Endodermal cell (in vitro differentiated cells): Measurements from ENCODE around the gene PLEKHO2. TPM values are rescaled to one million over a fixed set of nuclear protein-coding genes. Genes with fewer than 3 reads are reported as not detected.

Experiments used
- DNase-seq: peaks from one replicate; pipeline ENCODE4 v3.0.0-alpha.2; 2017
- H3K27ac ChIP-seq: 2 replicates; pipeline ENCODE4 v1.5.1; 2013; ENCODE audit warnings: mild to moderate bottlenecking, low read depth, low read length, moderate library complexity
- H3K27me3 ChIP-seq: 2 replicates; pipeline ENCODE4 v1.6.1; 2013; ENCODE audit warnings: mild to moderate bottlenecking, low read length, moderate library complexity; ENCODE audit not compliant: insufficient read depth, control insufficient read depth, poor library complexity, severe bottlenecking
- H3K36me3 ChIP-seq: 2 replicates; pipeline ENCODE4 v1.7.0; 2013; ENCODE audit warnings: mild to moderate bottlenecking, low read length, moderate library complexity; ENCODE audit not compliant: control insufficient read depth, insufficient read depth
- H3K4me1 ChIP-seq: one replicate; pipeline ENCODE4 v1.7.0; 2013; ENCODE audit warnings: low read length; ENCODE audit not compliant: control insufficient read depth, insufficient read depth
- H3K4me3 ChIP-seq: 2 replicates; pipeline ENCODE4 v1.5.1; 2013; ENCODE audit warnings: mild to moderate bottlenecking, low read length, moderate library complexity
- H3K9ac ChIP-seq: 2 replicates; pipeline ENCODE4 v1.6.1; 2013; ENCODE audit warnings: mild to moderate bottlenecking, low read length, moderate library complexity; ENCODE audit not compliant: poor library complexity, severe bottlenecking; ENCODE audit errors: extremely low read depth
- H3K9me3 ChIP-seq: 2 replicates; pipeline ENCODE4 v1.6.1; 2013; ENCODE audit warnings: mild to moderate bottlenecking, low read length, moderate library complexity; ENCODE audit not compliant: control insufficient read depth
- H3K27ac Mint-ChIP-seq: 2 replicates; pipeline ENCODE4 v1.8.0; 2020; ENCODE audit warnings: mixed read lengths
- H3K27me3 Mint-ChIP-seq: 2 replicates; pipeline ENCODE4 v1.8.0; 2021; ENCODE audit warnings: mild to moderate bottlenecking, mixed read lengths; ENCODE audit not compliant: insufficient read depth
- H3K36me3 Mint-ChIP-seq: 2 replicates; pipeline ENCODE4 v1.8.0; 2020; ENCODE audit warnings: low read depth, mixed read lengths
- H3K4me1 Mint-ChIP-seq: 2 replicates; pipeline ENCODE4 v1.8.0; 2020; ENCODE audit warnings: mixed read lengths
- H3K4me3 Mint-ChIP-seq: 2 replicates; pipeline ENCODE4 v1.8.0; 2020; ENCODE audit warnings: mild to moderate bottlenecking, moderate library complexity, mixed read lengths
- H3K9me3 Mint-ChIP-seq: 2 replicates; pipeline ENCODE4 v1.8.0; 2020; ENCODE audit warnings: mild to moderate bottlenecking, mixed read lengths
- CTCF ChIP-seq: fragments of 200-600 bp; sonication (generic); conservative IDR thresholded peaks from 2 replicates; pipeline ENCODE4 v1.5.0; 2021; ENCODE audit warnings: antibody characterized with exemption, mild to moderate bottlenecking
- WGBS, 2 experiments: methylation state at CpG; one replicate each; pipeline versions ENCODE4 v1.1.5 to v1.1.7; 2013; ENCODE audit warnings: missing lambda C conversion rate in 2 of 2, mixed read lengths in 1 of 2; ENCODE audit not compliant: insufficient coverage in 1 of 2, insufficient read length in 1 of 2; 5-methylcytosine and 5-hydroxymethylcytosine counted together
- total RNA-seq, 2 donors: library from RNA; stranded (reverse); fragmentation: NEBNext Ultra II Directional in 1 of 2; extraction: Animal tissue kit (Norgen Biotek cat#: 25700) in 1 of 2; gene quantifications; 2 replicates in 1 of 2; 3 replicates in 1 of 2; pipeline ENCODE4 v1.2.1, GENCODE V29; 2021

Gene PLEKHO2
- total RNA-seq, 2 donors from 2014 or later = 10.2 to 12.9 TPM

GRCh38 chr15:64843991-64844390 is 2.3 kb downstream of the PLEKHO2 start:
- Histone ChIP-seq H3K4me3 (no peak overlapping the region), H3K9ac (no peak overlapping the region), H3K36me3 (no peaks in the 10 kb centered on the region), H3K27me3 (no peaks in the 10 kb centered on the region), H3K9me3 (no peaks in the 10 kb centered on the region), H3K27ac (no peak overlapping the region), H3K4me1 (peaks cover 3% of the 10 kb centered on the region)
- no peaks in the 10 kb centered on the region for H3K9me3 Mint-ChIP-seq
- H3K36me3 Mint-ChIP-seq = peaks cover 12% of the 10 kb centered on the region
- TF ChIP-seq CTCF = no peak
- peaks cover 31% of the 10 kb centered on the region for H3K4me1 Mint-ChIP-seq
- peak overlapping the region; percentile 10 for H3K27ac Mint-ChIP-seq
- WGBS, 2 experiments = 91 to 93% methylated on average over 3 to 4 of the region's 4 CpGs
- peak overlapping the region; percentile 85 for H3K4me3 Mint-ChIP-seq
- H3K27me3 Mint-ChIP-seq = no peaks in the 10 kb centered on the region
- peak; percentile 39 for DNase-seq

- H3K36me3 Mint-ChIP-seq = peaks cover 15% of the 10 kb centered on the region
- Histone ChIP-seq H3K9ac (no peak overlapping the region), H3K36me3 (peaks cover 3% of the 10 kb centered on the region), H3K4me1 (peaks cover 3% of the 10 kb centered on the region), H3K9me3 (no peaks in the 10 kb centered on the region), H3K27ac (no peak overlapping the region), H3K4me3 (no peak overlapping the region), H3K27me3 (no peaks in the 10 kb centered on the region)
- H3K27ac Mint-ChIP-seq = no peak overlapping the region
- H3K4me3 Mint-ChIP-seq = no peak overlapping the region
- WGBS, 2 experiments = 79 to 80% methylated on average over 6 to 8 of the region's 8 CpGs
- no peak for TF ChIP-seq CTCF
- H3K27me3 Mint-ChIP-seq = no peaks in the 10 kb centered on the region
- DNase-seq = peak; percentile 46
- peaks cover 31% of the 10 kb centered on the region for H3K4me1 Mint-ChIP-seq
- H3K9me3 Mint-ChIP-seq = no peaks in the 10 kb centered on the region
These were observed 2.9 kb downstream of the PLEKHO2 start for GRCh38 chr15:64844576-64845145.

- Histone ChIP-seq H3K4me1 (peaks cover 3% of the 10 kb centered on the region), H3K36me3 (peaks cover 8% of the 10 kb centered on the region), H3K27ac (no peak overlapping the region), H3K9ac (no peak overlapping the region), H3K27me3 (no peaks in the 10 kb centered on the region), H3K9me3 (no peaks in the 10 kb centered on the region), H3K4me3 (no peak overlapping the region)
- Mint-ChIP-seq H3K4me3 (no peak overlapping the region), H3K27ac (no peak overlapping the region), H3K4me1 (peaks cover 31% of the 10 kb centered on the region), H3K27me3 (no peaks in the 10 kb centered on the region), H3K9me3 (no peaks in the 10 kb centered on the region), H3K36me3 (peaks cover 15% of the 10 kb centered on the region)
- no peak for TF ChIP-seq CTCF
- 87% methylated on average over 2 of the region's 2 CpGs; no CpG with 5 or more reads in 1 of the 2 experiments for WGBS, 2 experiments
- no peak for DNase-seq
These were observed 3.5 kb downstream of the PLEKHO2 start for GRCh38 chr15:64845183-64845611.
